Mucosa of descending colon (tissue), 3 donors: ENCODE data around the gene MESP1. TPM values are rescaled to one million over a fixed set of nuclear protein-coding genes. Genes with fewer than 3 reads are reported as not detected.

ENCODE experiments used
- ATAC-seq: fragments of 200-7000 bp; cut with Tn5 transposase; one replicate; pipeline ENCODE4 v1.9.1; 2020; ENCODE audit warnings: mild to moderate bottlenecking, moderate library complexity
- DNase-seq, 3 donors: peaks; one replicate each; pipeline ENCODE4 v3.0.0-alpha.2; 2020
- H3K36me3 ChIP-seq: fragments of 200-600 bp; one replicate; pipeline ENCODE4 v1.8.0; 2021; ENCODE audit warnings: low read depth, mild to moderate bottlenecking
- H3K4me1 ChIP-seq: fragments of 200-600 bp; one replicate; pipeline ENCODE4 v1.8.0; 2021; ENCODE audit warnings: low read depth, mild to moderate bottlenecking
- H3K4me3 ChIP-seq: fragments of 200-600 bp; one replicate; pipeline ENCODE4 v1.8.0; 2021; ENCODE audit warnings: mild to moderate bottlenecking
- H3K9me3 ChIP-seq: fragments of 200-600 bp; one replicate; pipeline ENCODE4 v1.8.0; 2021; ENCODE audit warnings: mild to moderate bottlenecking
- CTCF ChIP-seq: fragments of 200-600 bp; IDR thresholded peaks from one replicate; pipeline ENCODE4 v1.8.0; 2022; ENCODE audit warnings: antibody characterized with exemption, mild to moderate bottlenecking
- intact Hi-C, 2 donors: fragments of 100-400 bp; cut with DNase I in 1 of 2; cut with micrococcal nuclease in 1 of 2; formaldehyde crosslinking; loops; one replicate each; pipeline versions ENCODE4 v1.11.0 to v1.11.1; 2022; cut with DNase I, micrococcal nuclease
- total RNA-seq, 3 donors: library from RNA; stranded (reverse); fragmentation: NEBNext Ultra II Directional in 2 of 3; extraction: Animal tissue kit (Norgen Biotek cat#: 25700) in 2 of 3; gene quantifications; one replicate each; pipeline versions ENCODE4 v1.2.1 to v1.2.4, GENCODE V29; 2021 to 2023
- donor health status: DM: no; HTN: no; CAD: no; lungs with moderate emphysema.
- donor health status: DM: no; HTN: no; CAD: no.
- donor health status: DM: no; HTN: yes; CAD: no.

MESP1 gene
- total RNA-seq, 3 donors from 2014 or later, result 4.6 to 10.2 (median 8.5) TPM

DNA sequence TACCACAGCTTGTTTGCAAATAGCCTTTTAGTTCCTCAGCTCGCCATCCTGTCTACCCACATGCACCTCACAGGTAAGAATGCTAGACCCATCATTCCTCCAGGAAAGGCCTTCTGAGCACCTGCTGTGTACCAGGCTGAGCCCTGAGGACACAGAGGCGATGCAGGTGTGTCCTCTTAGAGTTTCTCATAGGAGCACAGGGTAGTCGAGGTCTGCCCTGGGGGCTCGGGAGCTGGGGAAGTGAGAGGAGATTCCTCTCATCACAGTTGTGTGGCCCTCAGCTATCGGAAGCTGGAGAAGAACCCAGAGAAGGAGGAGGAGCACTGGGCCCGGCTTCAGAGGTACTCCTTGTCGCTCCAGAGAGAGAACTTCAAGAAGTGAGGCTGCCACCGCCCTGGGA, 8.0 kb downstream of the MESP1 start:
- Histone ChIP-seq H3K4me3 (no peak overlapping the region), H3K9me3 (no peaks in the 10 kb centered on the region), H3K4me1 (peaks cover 3% of the 10 kb centered on the region), H3K36me3 (no peaks in the 10 kb centered on the region)
- no peak for TF ChIP-seq CTCF
- no peak for ATAC-seq
- intact Hi-C loops, result no loop called here
- no peak for DNase-seq

DNA sequence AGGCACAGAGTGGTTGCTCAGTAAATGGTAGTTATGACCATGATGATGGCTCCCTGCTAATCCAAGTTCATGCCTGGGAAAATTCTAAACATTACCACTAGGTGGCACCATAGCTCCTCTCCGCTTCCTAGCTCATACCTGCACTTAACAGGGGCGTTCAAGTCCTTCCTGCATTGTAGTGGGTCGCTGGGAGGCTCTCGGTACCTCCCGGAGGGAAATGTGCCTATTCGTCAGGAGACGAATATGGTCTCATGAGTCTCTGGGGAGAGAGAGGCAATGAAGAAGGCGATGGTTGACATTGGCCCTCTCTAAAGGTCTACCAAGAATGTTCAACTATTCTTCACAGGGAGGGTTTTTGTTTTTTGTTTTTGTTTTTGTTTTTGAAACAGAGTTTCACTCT, 10.9 kb downstream of the MESP1 start:
- DNase-seq, result peak in 1 of 3 donors; percentile 82
- intact Hi-C loops, result no loop called here
- Histone ChIP-seq H3K36me3 (no peaks in the 10 kb centered on the region), H3K4me3 (no peak overlapping the region), H3K4me1 (no peaks in the 10 kb centered on the region), H3K9me3 (no peaks in the 10 kb centered on the region)
- TF ChIP-seq CTCF, result peak; percentile 85
- peak; percentile 93 for ATAC-seq

DNA sequence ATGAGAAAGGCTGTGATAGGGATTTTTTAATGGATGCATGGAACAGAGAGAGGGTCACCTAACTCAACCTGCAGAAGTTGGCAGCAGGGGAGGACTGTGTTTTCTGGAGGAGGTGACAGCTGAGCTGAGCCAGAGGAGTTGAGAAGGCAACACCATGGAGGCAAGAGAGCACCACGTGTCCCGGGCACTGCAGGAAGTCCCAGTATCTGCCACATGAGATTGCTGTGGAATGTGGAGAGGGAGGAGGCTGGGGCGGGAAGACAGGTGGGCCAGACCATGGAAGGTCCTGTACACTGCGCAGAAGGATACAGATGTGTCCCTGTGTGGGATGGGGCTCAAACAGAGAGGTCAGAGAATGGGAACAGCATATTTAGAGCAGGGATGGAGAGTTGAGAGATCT, 15.3 kb downstream of the MESP1 start:
- Histone ChIP-seq H3K4me1 (no peaks in the 10 kb centered on the region), H3K36me3 (no peaks in the 10 kb centered on the region), H3K4me3 (no peak overlapping the region), H3K9me3 (no peaks in the 10 kb centered on the region)
- no peak for DNase-seq
- TF ChIP-seq CTCF, result no peak
- intact Hi-C loops, result loop anchor here in 1 of 2 donors (10.0 kb wide), 1 partner anchor 91 kb away; no protein-coding TSS in a partner anchor
- no peak for ATAC-seq

DNA sequence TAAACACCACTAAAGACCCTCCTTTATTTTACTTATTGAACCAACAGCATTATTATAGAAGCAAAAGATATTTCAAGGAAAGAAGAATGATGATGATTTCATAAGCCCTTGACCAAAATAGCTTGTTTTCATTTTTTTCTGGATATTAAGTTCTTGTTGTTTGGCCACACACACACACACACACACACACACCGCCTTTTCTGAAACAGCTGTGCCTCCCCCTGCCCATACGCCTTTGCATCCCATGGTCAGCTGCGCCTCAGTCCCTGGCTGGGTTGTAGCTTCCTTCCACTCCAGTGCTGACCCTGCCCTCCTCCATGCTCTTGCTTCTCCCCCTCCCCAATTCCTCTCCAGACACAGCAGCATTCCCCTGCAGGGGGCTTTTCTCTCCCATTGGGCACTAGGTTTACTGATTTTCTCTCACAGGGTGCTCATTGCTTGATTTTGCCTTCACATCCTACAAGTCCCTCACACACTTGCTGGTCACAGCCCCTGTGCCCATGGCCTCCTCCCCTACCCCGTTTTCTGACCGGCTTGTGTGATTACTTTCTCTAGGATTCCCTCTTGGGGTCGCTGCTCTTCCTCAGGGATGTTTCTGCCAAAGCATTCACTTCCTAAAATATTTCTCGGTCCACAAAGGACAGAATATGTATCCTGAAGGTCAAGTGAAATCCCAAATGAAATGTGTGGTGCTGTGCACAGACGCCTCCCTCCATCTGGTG, 18.4 kb downstream of the MESP1 start:
- H3K36me3 ChIP-seq, result no peaks in the 10 kb centered on the region
- H3K4me3 ChIP-seq, result no peak overlapping the region
- no peak for DNase-seq
- H3K4me1 ChIP-seq, result no peaks in the 10 kb centered on the region
- intact Hi-C loops, result loop anchor here in 1 of 2 donors (10.0 kb wide), 1 partner anchor 88 kb away; no protein-coding TSS in a partner anchor
- H3K9me3 ChIP-seq, result no peaks in the 10 kb centered on the region
- TF ChIP-seq CTCF, result no peak
- ATAC-seq, result no peak

- intact Hi-C loops, result loop anchor here in 1 of 2 donors (10.0 kb wide), 1 partner anchor 86 kb away; no protein-coding TSS in a partner anchor
- ATAC-seq (no peak), DNase-seq (no peak)
- Histone ChIP-seq H3K36me3 (no peaks in the 10 kb centered on the region), H3K4me1 (no peaks in the 10 kb centered on the region), H3K4me3 (no peak overlapping the region), H3K9me3 (no peaks in the 10 kb centered on the region)
- TF ChIP-seq CTCF, result no peak
Observed at GRCh38 chr15:89731275-89731674, 19.8 kb downstream of the MESP1 start.
